Epithelial cell of esophagus (primary cell): ENCODE results near the gene SLC35F3.

Experiments used
- DNase-seq: peaks from one replicate; pipeline ENCODE4 v3.0.0; 2010; ENCODE audit warnings: low read depth
- H3K4me3 ChIP-seq: 2 replicates; pipeline ENCODE4 v1.5.1; 2011; ENCODE audit warnings: mild to moderate bottlenecking, low read length, control low read depth
- CTCF ChIP-seq: IDR thresholded peaks from 2 replicates; pipeline ENCODE4 v1.5.1; 2011; ENCODE audit warnings: low read depth, mild to moderate bottlenecking, low read length, control low read depth, inconsistent platforms; ENCODE audit not compliant: insufficient read depth; ENCODE audit errors: missing control alignments

The SLC35F3 gene

GRCh38 chr1:234231061-234231892, 326.8 kb downstream of the SLC35F3 start:
- no peak overlapping the region for H3K4me3 ChIP-seq
- DNase-seq, result no peak
- peak; percentile 25 for TF ChIP-seq CTCF

- no peak for DNase-seq
- H3K4me3 ChIP-seq, result no peak overlapping the region
- no peak for TF ChIP-seq CTCF
These were observed 327.4 kb downstream of the SLC35F3 start for GRCh38 chr1:234231893-234232276.

- no peak overlapping the region for H3K4me3 ChIP-seq
- no peak for TF ChIP-seq CTCF
- no peak for DNase-seq
These were observed 329.7 kb downstream of the SLC35F3 start for GRCh38 chr1:234234199-234234598.

- H3K4me3 ChIP-seq, result no peak overlapping the region
- no peak for TF ChIP-seq CTCF
- DNase-seq, result no peak
These were observed 331.0 kb downstream of the SLC35F3 start for GRCh38 chr1:234235434-234235881.

- no peak for TF ChIP-seq CTCF
- H3K4me3 ChIP-seq, result no peak overlapping the region
- no peak for DNase-seq
These were observed 332.9 kb downstream of the SLC35F3 start for GRCh38 chr1:234237393-234237792.

- no peak for TF ChIP-seq CTCF
These were observed 333.6 kb downstream of the SLC35F3 start for GRCh38 chr1:234238060-234238459.

GRCh38 chr1:234239515-234239914, 335.0 kb downstream of the SLC35F3 start:
- H3K4me3 ChIP-seq, result no peak overlapping the region
- TF ChIP-seq CTCF, result no peak
- no peak for DNase-seq

More at GRCh38 chr1:234238060-234238459, 333.6 kb downstream of the SLC35F3 start:
- no peak overlapping the region for H3K4me3 ChIP-seq
- DNase-seq, result peak; percentile 46
